Measurements from ENCODE around the gene ARHGEF2. TPM values are rescaled to one million over a fixed set of nuclear protein-coding genes. Genes with fewer than 3 reads are reported as not detected.
A peak's percentile ranks its signal among the peaks of the same experiment; 100 is the strongest.
"Not testable (repeated sequence)": the region's sequence is repeated elsewhere in the genome, so short reads cannot be mapped to it uniquely, and the experiment has no call there.

ARHGEF2 gene
- polyA plus RNA-seq, 4 donors, result 77.9 to 97.8 (median 81.2) TPM

DNA sequence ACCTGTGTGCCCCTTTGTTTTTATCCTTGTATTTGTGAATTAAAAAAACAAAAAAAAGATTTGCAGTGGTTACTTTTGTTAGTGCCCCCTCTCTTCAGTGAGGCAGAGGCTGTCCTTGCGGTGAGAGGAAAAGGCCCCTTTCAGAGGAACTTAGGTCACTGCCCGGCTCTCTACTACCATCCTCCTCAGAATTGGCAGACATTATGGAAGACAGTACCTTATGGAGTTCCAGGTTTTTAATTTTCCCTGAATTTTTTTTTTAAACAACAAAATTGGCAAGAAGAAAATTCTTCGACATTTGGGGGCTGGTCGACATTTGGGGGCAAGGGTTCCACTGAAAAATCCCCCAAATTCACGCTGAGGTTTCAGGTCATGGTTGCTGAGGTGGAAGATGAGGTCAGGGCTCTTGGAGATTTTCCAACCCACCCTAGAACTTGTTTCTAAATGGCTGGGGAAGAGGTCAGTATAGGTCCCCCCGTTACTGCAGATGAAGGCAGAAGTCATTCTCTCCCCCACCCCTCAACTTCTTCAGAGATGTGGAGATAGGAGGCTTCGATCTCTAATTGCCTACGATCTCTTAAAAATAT is 31.6 kb downstream of the ARHGEF2 start:
- no peak for DNase-seq (ENCODE audit: low read depth in 4 of 4, low spot score in 2 of 4)

- DNase-seq (ENCODE audit: low read depth in 4 of 4, low spot score in 2 of 4), result no peak
Observed at GRCh38 chr1:155944444-155944799, 33.9 kb downstream of the ARHGEF2 start.

DNA sequence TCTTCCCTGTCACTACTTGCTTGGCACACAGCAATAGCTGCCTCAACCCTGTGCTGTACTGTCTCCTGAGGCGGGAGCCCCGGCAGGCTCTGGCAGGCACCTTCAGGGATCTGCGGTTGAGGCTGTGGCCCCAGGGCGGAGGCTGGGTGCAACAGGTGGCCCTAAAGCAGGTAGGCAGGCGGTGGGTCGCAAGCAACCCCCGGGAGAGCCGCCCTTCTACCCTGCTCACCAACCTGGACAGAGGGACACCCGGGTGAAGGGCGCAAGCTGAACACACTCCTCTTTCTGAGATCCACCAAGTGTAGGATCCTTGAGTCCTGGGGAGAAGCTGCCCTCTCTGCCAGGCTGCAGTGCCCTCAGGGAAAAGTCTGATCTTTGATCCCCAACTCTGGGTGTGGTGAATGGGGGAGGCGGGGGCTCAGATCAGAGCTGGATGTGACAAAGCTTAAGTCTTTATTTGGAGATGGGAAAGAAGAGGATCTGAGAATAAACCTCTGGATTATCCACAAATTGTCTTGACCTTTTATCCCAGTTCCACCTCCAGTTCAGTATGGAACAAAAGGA is 35.7 kb downstream of the ARHGEF2 start:
- no peak for DNase-seq (ENCODE audit: low read depth in 4 of 4, low spot score in 2 of 4)

DNA sequence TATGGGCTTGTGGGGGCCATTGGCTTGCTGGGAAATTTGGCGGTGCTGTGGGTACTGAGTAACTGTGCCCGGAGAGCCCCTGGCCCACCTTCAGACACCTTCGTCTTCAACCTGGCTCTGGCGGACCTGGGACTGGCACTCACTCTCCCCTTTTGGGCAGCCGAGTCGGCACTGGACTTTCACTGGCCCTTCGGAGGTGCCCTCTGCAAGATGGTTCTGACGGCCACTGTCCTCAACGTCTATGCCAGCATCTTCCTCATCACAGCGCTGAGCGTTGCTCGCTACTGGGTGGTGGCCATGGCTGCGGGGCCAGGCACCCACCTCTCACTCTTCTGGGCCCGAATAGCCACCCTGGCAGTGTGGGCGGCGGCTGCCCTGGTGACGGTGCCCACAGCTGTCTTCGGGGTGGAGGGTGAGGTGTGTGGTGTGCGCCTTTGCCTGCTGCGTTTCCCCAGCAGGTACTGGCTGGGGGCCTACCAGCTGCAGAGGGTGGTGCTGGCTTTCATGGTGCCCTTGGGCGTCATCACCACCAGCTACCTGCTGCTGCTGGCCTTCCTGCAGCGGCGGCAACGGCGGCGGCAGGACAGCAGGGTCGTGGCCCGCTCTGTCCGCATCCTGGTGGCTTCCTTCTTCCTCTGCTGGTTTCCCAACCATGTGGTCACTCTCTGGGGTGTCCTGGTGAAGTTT is 36.4 kb downstream of the ARHGEF2 start:
- DNase-seq (ENCODE audit: low read depth in 4 of 4, low spot score in 2 of 4), result no peak

- no peak for DNase-seq (ENCODE audit: low read depth in 4 of 4, low spot score in 2 of 4)
Observed at GRCh38 chr1:155940993-155941844, 37.1 kb downstream of the ARHGEF2 start, which contains the start of gene RXFP4. Gene RXFP4, plus strand, starts transcription at chr1:155941638. Its CDS starts 72 bp downstream, at chr1:155941710.

DNA sequence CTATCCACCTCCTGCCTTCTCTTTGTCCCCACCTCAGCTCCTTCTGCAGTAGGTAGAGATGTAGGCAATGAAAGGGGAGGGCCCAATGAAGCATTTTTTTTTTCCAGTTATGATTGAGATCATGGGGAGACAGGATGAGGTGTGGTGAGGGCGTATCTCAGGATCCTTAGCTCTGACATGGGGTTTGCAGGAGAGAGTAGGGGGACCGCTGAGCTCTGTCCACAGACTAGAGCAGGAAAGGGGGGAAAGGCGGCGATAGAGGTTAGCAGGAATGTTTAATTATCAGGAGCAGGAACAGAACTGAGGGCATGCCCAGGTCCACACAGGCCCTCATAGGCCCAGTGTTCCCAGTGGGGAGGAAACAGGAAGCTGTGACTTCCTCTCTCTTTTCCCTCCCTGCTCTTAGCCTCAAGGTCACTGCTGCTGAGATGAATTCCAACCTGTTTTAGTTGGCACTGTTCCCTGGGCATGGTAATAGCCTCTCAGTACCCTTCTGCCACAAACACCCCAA is 37.8 kb downstream of the ARHGEF2 start:
- DNase-seq (ENCODE audit: low read depth in 4 of 4, low spot score in 2 of 4), result no peak

DNA sequence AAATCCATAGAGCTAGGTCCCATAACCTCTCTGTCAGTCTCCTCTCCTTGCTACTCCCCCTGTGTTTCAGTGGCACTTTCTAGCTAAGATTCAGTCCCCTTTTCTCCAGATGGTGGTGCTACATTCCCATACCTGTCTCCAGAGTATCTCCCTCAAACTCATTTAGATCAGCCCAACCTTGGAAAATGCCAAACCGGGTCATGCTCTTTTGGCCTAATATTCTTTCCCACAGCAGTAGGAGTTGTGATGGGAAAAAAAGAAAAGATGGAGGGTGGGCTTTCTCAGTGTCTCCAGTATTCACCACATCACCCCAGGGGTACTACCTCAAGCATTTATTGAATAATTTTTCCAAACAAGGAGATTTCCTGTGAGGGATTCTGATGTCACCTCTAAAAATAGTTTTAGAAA is 40.1 kb downstream of the ARHGEF2 start:
- no peak for DNase-seq (ENCODE audit: low read depth in 4 of 4, low spot score in 2 of 4)

DNA sequence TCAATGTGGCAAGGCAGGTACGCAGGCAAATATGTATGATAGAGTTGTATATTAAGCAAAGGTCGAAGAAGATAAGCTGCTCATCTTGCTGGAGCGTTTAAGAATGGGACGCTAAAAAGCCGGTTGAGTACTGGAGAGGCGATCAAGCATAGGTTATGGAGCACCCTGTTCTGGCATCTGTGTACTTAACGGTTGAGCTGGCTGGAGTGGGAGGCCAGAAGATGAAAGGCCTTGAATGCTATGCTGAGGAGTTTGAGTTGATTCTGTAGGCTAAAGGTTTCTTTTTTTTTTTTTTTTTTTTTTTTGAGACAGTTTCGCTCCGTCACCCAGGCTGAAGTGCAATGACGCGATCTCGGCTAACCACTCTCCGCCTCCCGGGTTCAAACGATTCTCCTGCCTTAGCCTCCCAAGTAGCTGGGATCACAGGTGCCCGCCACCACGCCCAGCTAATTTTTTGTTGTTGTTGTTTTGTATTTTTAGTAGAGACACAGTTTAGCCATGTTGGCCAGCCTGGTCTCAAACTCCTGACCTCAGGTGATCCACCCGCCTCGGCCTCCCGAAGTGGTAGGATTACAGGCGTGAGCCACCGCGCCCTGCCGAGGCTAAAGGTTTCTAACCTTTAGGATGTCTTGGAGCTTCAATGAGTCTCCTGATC is 43.3 kb downstream of the ARHGEF2 start:
- no peak for DNase-seq (ENCODE audit: low read depth in 4 of 4, low spot score in 2 of 4)

GRCh38 chr1:155934097-155934935 is 44.0 kb downstream of the ARHGEF2 start, which contains the start of gene KHDC4:
Gene KHDC4, minus strand, starts transcription at chr1:155934413. Its CDS starts 40 bp downstream, at chr1:155934373.
- peak; percentile 95 to 99 (median 96) for DNase-seq (ENCODE audit: low read depth in 4 of 4, low spot score in 2 of 4)

DNA sequence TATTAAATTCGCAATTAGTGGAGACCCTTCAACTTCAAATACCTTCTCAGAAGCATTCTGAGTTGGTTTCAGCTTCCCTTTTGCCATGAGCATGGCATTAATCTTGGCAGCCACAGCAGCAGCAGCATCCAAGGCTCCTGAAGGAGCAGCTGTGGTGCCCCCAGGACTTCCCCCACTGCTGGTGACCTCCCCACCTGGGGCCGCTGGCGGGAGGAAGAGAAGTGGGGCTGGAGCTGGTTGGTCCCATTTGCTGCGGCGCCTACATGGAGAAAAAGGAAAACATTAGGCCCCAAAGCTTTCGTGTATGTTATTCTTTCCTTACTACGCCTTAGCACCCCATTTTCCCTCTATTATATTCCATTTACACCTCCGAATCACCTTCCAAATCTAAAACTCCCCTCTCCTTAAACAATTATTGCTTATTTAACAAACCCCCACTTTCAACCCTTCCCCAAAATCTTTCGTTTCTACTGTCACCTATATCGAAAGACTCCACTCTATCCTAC is 44.7 kb downstream of the ARHGEF2 start:
- no peak for DNase-seq (ENCODE audit: low read depth in 4 of 4, low spot score in 2 of 4)

- no peak for DNase-seq (ENCODE audit: low read depth in 4 of 4, low spot score in 2 of 4)
Observed at GRCh38 chr1:155932487-155932886, 45.9 kb downstream of the ARHGEF2 start.

DNA sequence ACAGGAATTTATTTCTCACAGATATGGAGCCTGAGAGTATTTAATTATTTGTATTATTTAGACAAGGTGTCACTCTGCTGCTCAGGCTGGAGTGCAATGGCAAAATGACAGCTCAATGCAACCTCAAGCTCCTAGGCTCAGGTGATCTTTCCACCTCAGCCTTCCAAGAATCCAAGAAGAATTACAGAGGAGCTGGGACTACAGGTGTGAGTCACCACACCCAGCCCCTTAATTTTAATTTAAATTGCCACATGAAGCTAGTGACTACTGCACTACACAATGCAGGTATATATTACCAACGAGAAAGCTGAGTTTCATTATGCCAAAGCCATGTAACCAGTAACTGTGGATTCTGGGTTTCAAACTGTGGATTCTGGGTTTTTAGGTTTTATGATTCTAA is 46.3 kb downstream of the ARHGEF2 start:
- DNase-seq (ENCODE audit: low read depth in 4 of 4, low spot score in 2 of 4), result no peak

DNA sequence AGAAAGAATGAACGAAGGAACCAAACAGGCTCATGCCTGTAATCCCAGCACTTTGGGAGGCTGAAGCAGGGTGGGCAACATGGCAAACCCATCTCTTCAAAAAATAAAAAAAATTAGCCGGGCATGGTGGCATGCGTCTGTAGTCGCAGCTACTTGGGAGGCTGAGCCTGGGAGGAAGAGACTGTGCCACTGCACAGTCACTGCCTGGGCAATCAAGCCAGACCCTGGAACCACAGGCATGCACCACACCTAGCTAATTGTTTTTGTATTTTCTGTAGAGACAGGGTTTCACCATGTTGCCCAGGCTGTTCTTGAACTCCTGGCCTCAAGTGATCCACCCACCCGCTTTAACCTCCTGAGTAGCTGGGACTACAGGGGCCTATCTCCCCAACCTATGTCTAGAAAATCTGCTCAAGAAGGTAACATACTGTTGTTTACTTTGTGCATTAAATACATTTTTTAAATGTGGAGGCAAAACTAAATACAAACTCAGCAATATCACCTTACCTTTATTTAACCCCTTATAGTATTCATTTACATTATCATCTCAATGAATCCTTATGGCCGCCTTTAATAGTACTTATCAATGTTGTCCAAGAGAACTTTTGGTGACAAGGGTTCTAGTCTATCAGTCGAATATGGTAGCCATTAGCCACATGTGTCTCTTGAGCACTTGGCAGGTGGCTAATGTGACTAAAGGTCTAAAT is 46.9 kb downstream of the ARHGEF2 start:
- DNase-seq (ENCODE audit: low read depth in 4 of 4, low spot score in 2 of 4), result no peak

- DNase-seq (ENCODE audit: low read depth in 4 of 4, low spot score in 2 of 4), result not testable (repeated sequence)
Observed at GRCh38 chr1:155930725-155931124, 47.6 kb downstream of the ARHGEF2 start.

GRCh38 chr1:155929057-155929456 is 49.3 kb downstream of the ARHGEF2 start:
- DNase-seq (ENCODE audit: low read depth in 4 of 4, low spot score in 2 of 4), result no peak

DNA sequence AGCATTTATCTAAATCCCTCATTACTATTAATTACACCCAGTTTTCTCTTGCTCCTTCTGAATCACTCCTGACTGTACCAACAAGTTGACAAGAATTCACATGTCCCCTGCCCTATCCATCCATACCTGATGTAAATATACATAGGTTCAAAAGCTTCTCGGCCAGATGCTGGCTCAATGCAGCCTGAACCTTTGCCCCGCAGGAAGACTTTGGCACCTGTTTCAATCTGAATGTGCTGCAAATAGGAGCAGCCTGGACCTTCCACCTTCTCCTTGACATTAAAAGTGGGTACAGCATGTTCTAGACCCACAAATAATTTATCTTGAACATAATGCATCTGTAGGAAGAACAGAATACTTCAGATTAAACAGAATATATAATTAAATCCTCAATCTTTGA is 52.8 kb downstream of the ARHGEF2 start:
- no peak for DNase-seq (ENCODE audit: low read depth in 4 of 4, low spot score in 2 of 4)

DNA sequence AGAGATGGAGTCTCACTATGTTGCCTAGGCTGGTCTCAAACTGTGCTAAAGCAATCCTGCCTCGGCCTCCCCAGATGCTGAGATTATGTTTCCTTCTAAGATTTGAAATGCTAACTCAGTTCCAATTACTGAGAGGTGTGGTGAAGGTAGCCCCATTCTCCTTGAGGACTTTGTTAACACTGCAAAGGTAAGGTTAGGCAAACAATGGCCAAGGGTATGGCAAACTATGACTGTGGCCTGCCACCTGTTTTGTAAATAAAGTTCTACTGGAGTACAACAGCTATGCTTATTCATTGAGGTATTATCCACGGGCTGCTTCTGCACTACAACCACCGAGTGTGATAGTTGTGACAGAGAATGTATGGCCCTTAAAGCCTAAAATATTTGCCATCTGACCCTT is 57.6 kb downstream of the ARHGEF2 start:
- DNase-seq (ENCODE audit: low read depth in 4 of 4, low spot score in 2 of 4), result no peak

- no peak for DNase-seq (ENCODE audit: low read depth in 4 of 4, low spot score in 2 of 4)
Observed at GRCh38 chr1:155919801-155920200, 58.5 kb downstream of the ARHGEF2 start.

DNA sequence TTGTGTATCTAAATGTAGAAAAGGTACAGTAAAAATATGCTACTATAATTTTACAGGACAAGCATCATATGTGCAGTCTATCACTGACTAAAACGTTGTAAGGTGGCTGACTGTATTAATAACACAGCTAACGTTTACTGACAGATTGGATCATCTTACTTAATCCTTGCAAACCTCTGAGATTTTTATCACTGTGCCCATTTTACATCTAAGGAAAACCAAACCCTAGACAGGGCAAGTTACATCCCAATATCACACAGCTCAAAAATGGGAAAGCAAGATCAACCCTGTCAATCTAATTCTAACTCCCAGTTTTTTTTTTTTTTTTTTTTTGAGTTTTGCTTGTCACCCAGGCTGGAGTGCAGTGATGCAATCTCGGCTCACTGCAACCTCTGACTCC is 59.7 kb downstream of the ARHGEF2 start:
- no peak for DNase-seq (ENCODE audit: low read depth in 4 of 4, low spot score in 2 of 4)
